Neural progenitor cell (in vitro differentiated cells): ENCODE results near the gene MAP7.

Source experiments
- CTCF ChIP-seq: fragments of 200-600 bp; sonication (generic); IDR thresholded peaks from 2 replicates; pipeline ENCODE4 v1.5.1; 2017; ENCODE audit warnings: antibody characterized with exemption, mild to moderate bottlenecking
- EZH2phosphoT487 ChIP-seq: fragments of 200-600 bp; sonication (generic); IDR thresholded peaks from 2 replicates; pipeline ENCODE4 v1.6.1; 2017; ENCODE audit warnings: antibody characterized with exemption

DNA sequence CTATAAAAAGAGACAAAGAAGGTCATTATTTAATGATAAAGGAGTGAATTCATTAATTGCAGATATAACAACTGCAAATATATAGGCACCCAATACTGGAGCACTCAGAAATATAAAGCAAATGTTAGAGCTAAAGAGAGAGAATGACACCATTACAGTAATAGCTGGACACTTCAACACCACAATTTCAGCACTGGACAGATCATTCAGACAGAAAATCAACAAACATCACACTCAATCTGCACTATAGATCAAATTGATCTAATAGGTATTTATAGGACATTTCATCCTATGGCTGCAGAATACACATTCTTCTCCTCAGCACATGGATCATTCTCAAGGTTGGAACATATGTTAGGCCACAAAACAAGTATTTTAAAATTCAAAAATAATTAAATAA is 72.7 kb downstream of the MAP7 start:
- TF ChIP-seq CTCF (no peak), EZH2phosphoT487 (no peak)
